OCI-LY1 (cell line): ENCODE results near the gene MAD1L1.

Experiments
- CTCF ChIP-seq: fragments of 200-600 bp; sonication (generic), shearing (Covaris generic); IDR thresholded peaks from 2 replicates; pipeline ENCODE4 v1.5.1; 2017; ENCODE audit warnings: mild to moderate bottlenecking, antibody characterized with exemption, low read length, moderate library complexity, mixed read lengths
- EZH2 ChIP-seq: fragments of 200-600 bp; sonication (generic), shearing (Covaris generic); IDR thresholded peaks from 2 replicates; pipeline ENCODE4 v1.8.0; 2017; ENCODE audit warnings: borderline replicate concordance, mixed run types, mild to moderate bottlenecking, antibody characterized with exemption, low read length, moderate library complexity, mixed read lengths

GRCh38 chr7:2213551-2214215, 19.1 kb downstream of the MAD1L1 start:
- TF ChIP-seq CTCF (no peak), EZH2 (no peak)
